ENCODE results near the gene CMTM7. TPM values are rescaled to one million over a fixed set of nuclear protein-coding genes. Genes with fewer than 3 reads are reported as not detected.

CMTM7 gene
- total RNA-seq, 1 donor from 2014 or later: 11.8 TPM

- H3K4me3 Mint-ChIP-seq: no peak overlapping the region
- no peak overlapping the region for H3K27ac Mint-ChIP-seq
- no peak overlapping the region for H2AFZ ChIP-seq (replicated peaks)
- H4K20me1 ChIP-seq (ENCODE audit: low read depth): peaks cover 5% of the 10 kb centered on the region
- no peak for DNase-seq (ENCODE audit: low spot score)
- peaks cover 22% of the 10 kb centered on the region for H3F3A ChIP-seq (ENCODE audit: low read depth)
- no peaks in the 10 kb centered on the region for H3K36me3 ChIP-seq
- peaks cover 7% of the 10 kb centered on the region for H3K27me3 Mint-ChIP-seq (ENCODE audit: insufficient read depth, low read depth)
- H3K79me2 ChIP-seq (ENCODE audit: low read depth): no peaks in the 10 kb centered on the region
- peaks cover 24% of the 10 kb centered on the region for H3K4me1 Mint-ChIP-seq
- no peak overlapping the region for H3K9ac ChIP-seq
- no peaks in the 10 kb centered on the region for H3K36me3 Mint-ChIP-seq
- peaks cover 17% of the 10 kb centered on the region for H3K4me1 ChIP-seq
- H3K4me2 ChIP-seq: no peak overlapping the region
- peaks cover 92% of the 10 kb centered on the region for H3K27me3 ChIP-seq
- H3K27ac ChIP-seq: no peak overlapping the region
- no peaks in the 10 kb centered on the region for H3K9me3 ChIP-seq (ENCODE audit: low read depth)
- H3K4me3 ChIP-seq: no peak overlapping the region
- TF ChIP-seq EZH2 (IDR thresholded peaks at IDR 0.05): no peak
- TF ChIP-seq CTCF (IDR thresholded peaks at IDR 0.05): no peak
- no peak for TF ChIP-seq EZH2phosphoT487 (IDR thresholded peaks at IDR 0.05)
- no peaks in the 10 kb centered on the region for H3K9me3 Mint-ChIP-seq
Measured at GRCh38 chr3:32403663-32404062, 12.0 kb downstream of the CMTM7 start.

GRCh38 chr3:32404714-32405113 is 13.1 kb downstream of the CMTM7 start:
- no peaks in the 10 kb centered on the region for H3K36me3 Mint-ChIP-seq
- Histone ChIP-seq H3K4me3 (no peak overlapping the region), H3K36me3 (no peaks in the 10 kb centered on the region), H4K20me1 (ENCODE audit: low read depth) (peaks cover 9% of the 10 kb centered on the region), H2AFZ (replicated peaks) (no peak overlapping the region), H3K4me2 (no peak overlapping the region), H3K9ac (no peak overlapping the region), H3K27me3 (peaks cover 96% of the 10 kb centered on the region), H3F3A (ENCODE audit: low read depth) (peaks cover 26% of the 10 kb centered on the region), H3K79me2 (ENCODE audit: low read depth) (no peaks in the 10 kb centered on the region), H3K4me1 (peaks cover 17% of the 10 kb centered on the region), H3K27ac (no peak overlapping the region), H3K9me3 (ENCODE audit: low read depth) (no peaks in the 10 kb centered on the region)
- TF ChIP-seq EZH2phosphoT487 (IDR thresholded peaks at IDR 0.05): no peak
- no peak for TF ChIP-seq EZH2 (IDR thresholded peaks at IDR 0.05)
- TF ChIP-seq CTCF (IDR thresholded peaks at IDR 0.05): no peak
- H3K27ac Mint-ChIP-seq: no peak overlapping the region
- no peak for DNase-seq (ENCODE audit: low spot score)
- H3K4me3 Mint-ChIP-seq: no peak overlapping the region
- no peaks in the 10 kb centered on the region for H3K9me3 Mint-ChIP-seq
- peaks cover 25% of the 10 kb centered on the region for H3K4me1 Mint-ChIP-seq
- peaks cover 7% of the 10 kb centered on the region for H3K27me3 Mint-ChIP-seq (ENCODE audit: insufficient read depth, low read depth)

- H3K27ac Mint-ChIP-seq: no peak overlapping the region
- no peaks in the 10 kb centered on the region for H3K9me3 Mint-ChIP-seq
- Histone ChIP-seq H3K4me3 (no peak overlapping the region), H3K9ac (no peak overlapping the region), H2AFZ (replicated peaks) (no peak overlapping the region), H3K4me2 (no peak overlapping the region), H3K36me3 (no peaks in the 10 kb centered on the region), H3F3A (ENCODE audit: low read depth) (peaks cover 31% of the 10 kb centered on the region), H3K4me1 (peaks cover 21% of the 10 kb centered on the region), H4K20me1 (ENCODE audit: low read depth) (peaks cover 13% of the 10 kb centered on the region), H3K9me3 (ENCODE audit: low read depth) (no peaks in the 10 kb centered on the region), H3K27ac (no peak overlapping the region), H3K79me2 (ENCODE audit: low read depth) (no peaks in the 10 kb centered on the region), H3K27me3 (peaks cover 96% of the 10 kb centered on the region)
- H3K27me3 Mint-ChIP-seq (ENCODE audit: insufficient read depth, low read depth): peaks cover 7% of the 10 kb centered on the region
- no peaks in the 10 kb centered on the region for H3K36me3 Mint-ChIP-seq
- H3K4me3 Mint-ChIP-seq: no peak overlapping the region
- TF ChIP-seq CTCF (IDR thresholded peaks at IDR 0.05) (no peak), EZH2 (IDR thresholded peaks at IDR 0.05) (no peak), EZH2phosphoT487 (IDR thresholded peaks at IDR 0.05) (no peak)
- DNase-seq (ENCODE audit: low spot score): no peak
- H3K4me1 Mint-ChIP-seq: peaks cover 30% of the 10 kb centered on the region
Measured at GRCh38 chr3:32405155-32405554, 13.5 kb downstream of the CMTM7 start.

Data from neural progenitor cell (in vitro differentiated cells).